Measurements from ENCODE around the gene CHD9NB. TPM values are rescaled to one million over a fixed set of nuclear protein-coding genes. Genes with fewer than 3 reads are reported as not detected.

The CHD9NB gene
- under 1 TPM in 3 of 4 donors, not detected in 1; 0.38 to 0.66 (median 0.51) TPM for total RNA-seq

DNA sequence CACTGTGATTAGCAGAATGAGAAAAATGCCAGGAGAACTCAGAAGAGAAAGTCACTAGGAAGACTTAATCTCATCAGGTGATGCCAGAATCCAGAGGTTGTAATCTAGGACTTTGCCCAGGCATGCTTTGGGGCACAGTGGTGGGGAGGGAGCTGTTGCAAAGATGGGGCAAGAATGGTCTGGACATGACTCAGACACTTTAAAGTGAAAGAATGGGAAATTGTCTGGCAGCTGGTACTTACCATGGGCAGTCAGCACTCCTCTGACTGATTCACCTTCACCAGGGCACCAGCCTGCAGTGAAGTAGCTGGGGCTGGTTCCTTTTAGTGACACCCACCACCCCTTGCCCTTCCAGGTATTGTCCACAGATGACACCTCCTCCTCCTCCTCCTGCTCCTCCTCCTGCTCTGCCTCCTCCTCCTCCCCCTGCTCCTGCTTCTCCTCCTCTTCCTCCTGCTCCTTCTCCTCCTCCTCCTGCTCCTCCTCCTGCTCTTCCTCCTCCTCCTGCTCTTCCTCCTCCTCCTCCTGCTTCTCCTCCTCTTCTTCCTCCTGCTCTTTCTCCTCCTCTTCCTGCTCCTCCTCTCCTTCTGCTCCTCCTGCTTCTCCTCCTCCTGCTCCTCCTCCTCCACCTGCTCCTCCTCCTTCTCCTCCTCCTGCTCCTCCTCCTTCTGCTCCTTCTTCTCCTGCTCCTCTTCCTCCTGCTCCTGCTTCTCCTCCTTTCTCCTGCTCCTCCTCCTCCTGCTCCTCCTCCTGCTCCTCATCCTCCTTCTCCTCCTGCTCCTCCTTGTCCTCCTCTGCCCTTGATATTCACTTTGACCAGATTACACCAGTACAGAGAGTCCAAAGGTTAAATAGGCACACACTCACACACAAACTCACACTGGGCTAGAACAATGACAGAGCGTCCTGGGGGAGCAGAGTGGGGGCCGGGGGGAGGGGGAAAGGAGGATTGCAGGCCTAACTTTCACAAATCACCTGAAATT is at the start of gene CHD9NB:
Gene CHD9NB (minus strand): TSS at position 379 of the 983 bp plus-strand sequence. CDS start 8,739 bp downstream, outside the sequence.
- TF ChIP-seq, protein P1, sequence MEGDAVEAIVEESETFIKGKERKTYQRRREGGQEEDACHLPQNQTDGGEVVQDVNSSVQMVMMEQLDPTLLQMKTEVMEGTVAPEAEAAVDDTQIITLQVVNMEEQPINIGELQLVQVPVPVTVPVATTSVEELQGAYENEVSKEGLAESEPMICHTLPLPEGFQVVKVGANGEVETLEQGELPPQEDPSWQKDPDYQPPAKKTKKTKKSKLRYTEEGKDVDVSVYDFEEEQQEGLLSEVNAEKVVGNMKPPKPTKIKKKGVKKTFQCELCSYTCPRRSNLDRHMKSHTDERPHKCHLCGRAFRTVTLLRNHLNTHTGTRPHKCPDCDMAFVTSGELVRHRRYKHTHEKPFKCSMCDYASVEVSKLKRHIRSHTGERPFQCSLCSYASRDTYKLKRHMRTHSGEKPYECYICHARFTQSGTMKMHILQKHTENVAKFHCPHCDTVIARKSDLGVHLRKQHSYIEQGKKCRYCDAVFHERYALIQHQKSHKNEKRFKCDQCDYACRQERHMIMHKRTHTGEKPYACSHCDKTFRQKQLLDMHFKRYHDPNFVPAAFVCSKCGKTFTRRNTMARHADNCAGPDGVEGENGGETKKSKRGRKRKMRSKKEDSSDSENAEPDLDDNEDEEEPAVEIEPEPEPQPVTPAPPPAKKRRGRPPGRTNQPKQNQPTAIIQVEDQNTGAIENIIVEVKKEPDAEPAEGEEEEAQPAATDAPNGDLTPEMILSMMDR (IDR thresholded peaks at IDR 0.05; ENCODE audit: low read depth): no peak

DNA sequence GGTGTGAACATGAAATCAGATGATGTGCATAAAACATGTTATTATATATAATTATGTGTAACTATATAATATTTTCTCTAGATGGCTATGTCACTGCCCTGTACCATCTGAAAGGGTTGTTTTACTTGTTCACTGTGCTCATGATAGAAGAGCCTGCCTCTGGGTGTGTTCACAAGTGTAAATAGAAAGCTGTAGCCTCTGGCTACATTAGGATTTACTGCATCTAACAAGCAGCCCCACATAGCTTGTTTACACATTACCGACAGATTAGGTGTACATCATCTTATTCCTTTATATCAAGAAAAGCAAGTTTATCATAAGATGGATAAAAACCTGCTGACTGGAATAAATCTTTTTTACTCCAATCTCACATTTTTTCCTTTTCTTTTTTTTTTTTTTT is 48.2 kb upstream of the CHD9NB start:
- TF ChIP-seq, protein P1 (IDR thresholded peaks at IDR 0.05; ENCODE audit: low read depth): no peak

DNA sequence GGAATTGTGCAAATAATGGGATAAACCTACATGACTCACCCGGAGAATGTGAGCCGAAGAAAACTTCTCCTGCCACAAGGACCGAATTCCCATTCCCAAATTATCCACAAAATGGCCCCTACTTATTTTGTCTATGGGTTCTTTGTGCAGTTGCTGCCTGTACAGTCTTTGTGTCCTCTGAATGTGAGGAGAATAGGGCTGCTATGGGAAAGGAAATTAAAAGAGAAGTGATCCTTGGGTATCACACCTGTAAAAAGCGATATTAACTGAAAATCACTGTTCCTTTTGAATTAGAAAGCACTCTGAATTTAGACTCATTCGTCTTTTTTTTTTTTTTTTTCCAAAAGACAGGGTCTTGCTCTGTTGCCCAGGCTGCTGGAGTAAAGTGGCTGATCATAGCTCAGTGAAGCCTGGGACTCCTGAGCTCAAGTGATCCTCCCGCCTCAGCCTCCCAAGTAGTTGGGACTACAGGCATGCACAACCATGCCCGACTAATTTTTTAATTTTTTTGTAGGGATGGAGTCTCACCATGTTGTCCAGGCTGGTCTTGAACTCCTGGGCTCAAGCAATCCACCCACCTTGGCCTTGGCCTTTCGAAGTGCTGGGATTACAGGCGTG is 47.5 kb upstream of the CHD9NB start:
- TF ChIP-seq, protein P1 (IDR thresholded peaks at IDR 0.05; ENCODE audit: low read depth): no peak

DNA sequence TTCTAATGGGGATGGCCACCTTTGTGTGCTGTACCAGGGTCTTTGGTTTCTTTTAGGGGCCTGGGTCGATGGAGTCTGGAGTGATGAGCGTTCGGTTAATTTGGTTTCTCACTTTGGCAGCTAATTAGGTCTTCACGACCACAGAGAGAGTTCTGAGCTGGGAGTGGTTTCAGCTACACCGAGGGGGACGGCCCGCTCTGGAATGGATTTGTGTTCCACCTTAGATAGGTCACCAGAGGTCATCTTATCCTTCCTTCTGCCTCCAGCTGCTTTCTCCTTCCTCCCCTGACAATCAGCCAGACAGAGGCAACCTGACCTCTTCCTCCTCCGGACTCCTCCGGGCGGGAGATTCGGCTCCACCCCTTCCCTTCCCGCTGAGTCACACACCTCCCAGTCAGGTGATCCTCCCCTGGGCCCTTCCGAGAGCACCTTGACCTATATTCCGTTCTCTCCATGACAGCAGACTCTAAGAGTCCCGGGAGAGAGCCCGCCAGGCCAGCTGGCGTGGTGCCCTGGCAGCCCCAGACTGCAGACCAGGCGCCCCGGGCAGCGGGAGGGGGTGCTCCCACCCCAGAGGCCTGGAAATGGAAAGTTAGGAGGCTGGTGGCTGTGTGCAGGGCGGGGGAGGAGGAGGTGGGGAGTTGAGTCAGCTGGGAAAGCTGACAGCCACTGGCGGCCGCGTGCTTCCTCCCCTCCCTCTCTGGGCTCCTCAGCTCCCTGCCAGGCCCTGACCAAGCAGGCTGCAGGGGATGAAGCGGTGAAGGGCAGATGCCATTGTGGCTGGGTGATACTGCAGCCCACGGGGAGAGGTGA is 46.8 kb upstream of the CHD9NB start:
- TF ChIP-seq, protein P1 (IDR thresholded peaks at IDR 0.05; ENCODE audit: low read depth): no peak

DNA sequence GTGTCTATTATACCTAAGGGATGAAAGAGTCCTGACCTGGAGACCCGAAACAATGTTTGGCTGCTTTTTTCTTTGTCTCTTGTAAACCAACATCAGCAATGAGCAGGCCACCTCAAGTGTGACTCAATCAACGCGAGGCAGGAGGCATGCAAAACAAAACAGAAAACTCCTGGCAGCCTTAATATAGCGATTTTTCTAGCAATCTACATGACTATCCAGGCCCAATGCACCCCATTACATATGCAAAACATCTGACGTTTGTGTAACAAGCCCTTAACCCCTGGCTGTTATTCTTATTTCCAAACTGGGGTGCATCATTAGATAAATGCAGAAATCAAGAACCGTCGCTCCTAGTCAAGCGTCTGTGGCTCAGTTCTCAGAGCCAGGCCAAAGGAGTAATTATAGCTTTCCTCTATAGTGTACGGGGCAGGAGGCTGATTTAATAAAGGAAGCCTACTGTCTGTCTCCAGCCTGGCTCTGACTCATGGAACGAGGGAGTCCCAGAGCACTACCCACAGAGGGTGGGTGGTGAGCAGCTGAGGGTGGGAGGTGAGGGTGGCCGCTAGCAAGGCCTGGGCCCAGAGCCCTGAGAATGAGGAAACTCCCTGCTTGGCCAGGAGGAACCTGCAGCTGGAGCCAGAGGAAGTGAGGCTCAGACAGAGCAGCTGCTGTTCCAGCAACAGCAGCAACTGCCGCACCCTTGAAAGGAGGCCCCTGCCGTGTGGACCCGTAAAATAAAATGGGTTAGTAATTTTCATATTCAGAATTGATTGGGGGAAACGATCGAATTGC is 46.0 kb upstream of the CHD9NB start:
- TF ChIP-seq, protein P1 (IDR thresholded peaks at IDR 0.05; ENCODE audit: low read depth): no peak

DNA sequence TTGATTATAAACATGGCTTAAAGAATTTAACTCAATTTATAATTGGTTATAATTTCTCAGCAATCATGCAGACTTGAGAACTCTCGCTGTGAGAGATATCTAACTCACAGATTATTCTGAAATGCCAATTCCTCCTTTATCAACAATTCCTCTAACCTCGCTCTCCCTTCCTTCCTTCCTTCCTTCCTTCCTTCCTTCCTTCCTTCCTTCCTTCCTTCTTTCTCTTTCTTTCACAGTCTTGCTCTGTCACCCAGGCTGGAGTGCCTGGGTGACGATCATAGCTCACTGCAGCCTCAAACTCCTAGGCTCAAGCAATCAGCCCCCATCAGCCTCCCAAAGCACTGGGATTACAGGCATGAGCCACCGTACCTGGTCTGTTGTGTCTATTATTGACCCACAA is 44.5 kb upstream of the CHD9NB start:
- TF ChIP-seq, protein P1 (IDR thresholded peaks at IDR 0.05; ENCODE audit: low read depth): no peak
